ENCODE results near the gene DLG2. TPM values are rescaled to one million over a fixed set of nuclear protein-coding genes. Genes with fewer than 3 reads are reported as not detected.

DLG2 gene
- total and polyA plus RNA-seq, 2 of the 4 experiments (the other 2 are of a cell fraction): 0.31 to 0.36 TPM

- no peak overlapping the region for H2AFZ ChIP-seq (replicated peaks; ENCODE audit: low read length, poor library complexity)
- in situ Hi-C loops (cut with MboI; ENCODE audit: low sequenced_read_pairs) (no loop called here), dilution Hi-C loops (cut with HindIII; ENCODE audit: low sequenced_read_pairs, unreplicated experiment) (no loop called here), intact Hi-C loops (cut with micrococcal nuclease) (no loop called here)
- H3K4ac ChIP-seq (ENCODE audit: low read depth, low read length): no peak overlapping the region
- no peaks in the 10 kb centered on the region for H3K9me3 ChIP-seq (ENCODE audit: control insufficient read depth, insufficient read depth, low read length)
- H2BK20ac ChIP-seq (ENCODE audit: low read depth, low read length): no peak overlapping the region
- H3K27me3 ChIP-seq (ENCODE audit: control insufficient read depth, insufficient read depth, low read length): no peaks in the 10 kb centered on the region
- no peaks in the 10 kb centered on the region for H3K4me1 ChIP-seq (ENCODE audit: control insufficient read depth, insufficient read depth, low read length)
- no peak overlapping the region for H3K27ac ChIP-seq (ENCODE audit: insufficient read depth, low read length)
- H4K5ac ChIP-seq (ENCODE audit: low read depth, low read length): no peak overlapping the region
- H2BK120ac ChIP-seq (ENCODE audit: low read depth, low read length): no peak overlapping the region
- H4K20me1 ChIP-seq (ENCODE audit: insufficient read depth, low read length): no peaks in the 10 kb centered on the region
- H3K9ac ChIP-seq (ENCODE audit: low read depth, low read length): no peak overlapping the region
- no peak overlapping the region for H4K8ac ChIP-seq (ENCODE audit: low read depth in 2 of 2, low read length in 2 of 2)
- TF ChIP-seq CHD1 (IDR thresholded peaks at IDR 0.05; ENCODE audit: low read depth, low read length) (no peak), MAZ (IDR thresholded peaks at IDR 0.05; ENCODE audit: borderline replicate concordance, low read depth, low read length) (no peak)
- no peak overlapping the region for H3K23ac ChIP-seq (ENCODE audit: low read depth, low read length)
- H3K36me3 ChIP-seq (ENCODE audit: control insufficient read depth, insufficient read depth, low read length): no peaks in the 10 kb centered on the region
- H3K4me3 ChIP-seq (ENCODE audit: insufficient read depth, low read depth, low read length): no peak overlapping the region
- ChIA-PET CTCF (no interaction called here), POLR2A (ENCODE audit: unreplicated experiment) (no interaction called here)
- BruUV-seq (replicated peaks): no TSS peak
- ATAC-seq (ENCODE audit: low read depth) (no peak), DNase-seq (no peak)
- no CpG with 5 or more reads among the region's 5 CpGs for WGBS, 2 experiments (ENCODE audit: extremely low coverage in 2 of 2, insufficient read length in 1 of 2)
- no peak overlapping the region for H3K4me2 ChIP-seq (ENCODE audit: low read depth, low read length)
- H2AK9ac ChIP-seq (replicated peaks; ENCODE audit: low read depth, low read length, poor library complexity): no peak overlapping the region
- H3K79me1 ChIP-seq (ENCODE audit: low read depth in 1 of 2, low read length in 2 of 2): no peaks in the 10 kb centered on the region
- no peak overlapping the region for H3K14ac ChIP-seq (replicated peaks; ENCODE audit: low read depth, low read length)
- no peak overlapping the region for H3K56ac ChIP-seq (ENCODE audit: extremely low read depth, insufficient read depth, low read length)
- no peak overlapping the region for H3K18ac ChIP-seq (ENCODE audit: low read depth, low read length)
- H2BK5ac ChIP-seq (ENCODE audit: low read depth, low read length, poor library complexity, severe bottlenecking): no peak overlapping the region
- H3K9me1 ChIP-seq (ENCODE audit: insufficient read depth, low read length): no peaks in the 10 kb centered on the region
- no peak overlapping the region for H2BK15ac ChIP-seq (ENCODE audit: low read depth, low read length)
- H2AK5ac ChIP-seq (ENCODE audit: low read depth, low read length): no peak overlapping the region
- H4K91ac ChIP-seq (ENCODE audit: insufficient read depth, low read depth, low read length): no peak overlapping the region
These were observed 1760.5 kb downstream of the DLG2 start for GRCh38 chr11:83866655-83867054.

All from IMR-90 (cell line).